ENCODE results near the gene RCAN3.
"Not testable (repeated sequence)": the region's sequence is repeated elsewhere in the genome, so short reads cannot be mapped to it uniquely, and the experiment has no call there.

RCAN3 gene

GRCh38 chr1:24508911-24509310 is 6.3 kb downstream of the RCAN3 start:
- no peak overlapping the region for H3K4me3 ChIP-seq (ENCODE audit: low read depth, low read length)

GRCh38 chr1:24513706-24514105 is 11.1 kb downstream of the RCAN3 start:
- H3K4me3 ChIP-seq (ENCODE audit: low read depth, low read length) = no peak overlapping the region

GRCh38 chr1:24514946-24515345 is 12.3 kb downstream of the RCAN3 start:
- no peak overlapping the region for H3K4me3 ChIP-seq (ENCODE audit: low read depth, low read length)

GRCh38 chr1:24515671-24516209 is 13.1 kb downstream of the RCAN3 start:
- H3K4me3 ChIP-seq (ENCODE audit: low read depth, low read length) = not testable (repeated sequence)

GRCh38 chr1:24516506-24516905 is 13.9 kb downstream of the RCAN3 start:
- no peak overlapping the region for H3K4me3 ChIP-seq (ENCODE audit: low read depth, low read length)

GRCh38 chr1:24517898-24518297 is 15.3 kb downstream of the RCAN3 start:
- no peak overlapping the region for H3K4me3 ChIP-seq (ENCODE audit: low read depth, low read length)

GRCh38 chr1:24520282-24520681 is 17.6 kb downstream of the RCAN3 start:
- not testable (repeated sequence) for H3K4me3 ChIP-seq (ENCODE audit: low read depth, low read length)

- H3K4me3 ChIP-seq (ENCODE audit: low read depth, low read length) = no peak overlapping the region
These were observed 23.0 kb downstream of the RCAN3 start for GRCh38 chr1:24525606-24526005.

- H3K4me3 ChIP-seq (ENCODE audit: low read depth, low read length) = no peak overlapping the region
These were observed 23.4 kb downstream of the RCAN3 start for GRCh38 chr1:24526045-24526444.

- H3K4me3 ChIP-seq (ENCODE audit: low read depth, low read length) = no peak overlapping the region
These were observed 24.4 kb downstream of the RCAN3 start for GRCh38 chr1:24526940-24527542.

GRCh38 chr1:24528744-24529143 is 26.1 kb downstream of the RCAN3 start:
- no peak overlapping the region for H3K4me3 ChIP-seq (ENCODE audit: low read depth, low read length)

- H3K4me3 ChIP-seq (ENCODE audit: low read depth, low read length) = not testable (repeated sequence)
These were observed 26.7 kb downstream of the RCAN3 start for GRCh38 chr1:24529292-24529691.

GRCh38 chr1:24535021-24535424 is 32.4 kb downstream of the RCAN3 start:
- no peak overlapping the region for H3K4me3 ChIP-seq (ENCODE audit: low read depth, low read length)

GRCh38 chr1:24535778-24536177 is 33.1 kb downstream of the RCAN3 start:
- H3K4me3 ChIP-seq (ENCODE audit: low read depth, low read length) = no peak overlapping the region

GRCh38 chr1:24536391-24536840 is 33.8 kb downstream of the RCAN3 start:
- H3K4me3 ChIP-seq (ENCODE audit: low read depth, low read length) = no peak overlapping the region

GRCh38 chr1:24540051-24540905 is 37.6 kb downstream of the RCAN3 start:
- no peak overlapping the region for H3K4me3 ChIP-seq (ENCODE audit: low read depth, low read length)

GRCh38 chr1:24540906-24541710 is 38.5 kb downstream of the RCAN3 start:
- no peak overlapping the region for H3K4me3 ChIP-seq (ENCODE audit: low read depth, low read length)

- no peak overlapping the region for H3K4me3 ChIP-seq (ENCODE audit: low read depth, low read length)
These were observed 39.2 kb downstream of the RCAN3 start for GRCh38 chr1:24541711-24542346.

GRCh38 chr1:24544239-24544638 is 41.6 kb downstream of the RCAN3 start:
- no peak overlapping the region for H3K4me3 ChIP-seq (ENCODE audit: low read depth, low read length)

GRCh38 chr1:24545662-24546061 is 43.0 kb downstream of the RCAN3 start:
- H3K4me3 ChIP-seq (ENCODE audit: low read depth, low read length) = no peak overlapping the region

GRCh38 chr1:24547195-24547594 is 44.6 kb downstream of the RCAN3 start:
- H3K4me3 ChIP-seq (ENCODE audit: low read depth, low read length) = no peak overlapping the region

Measured in iPS-11a (cell line).